Stimulated activated memory B cell treated with anti-CD40 and anti-IgM and Interleukin-4, amounts not matched to agents 10 μg/mL and 1 μg/mL and 100 μg/mL, for 72 hours (primary cell): Measurements from ENCODE around the gene MAST4.
A peak's percentile ranks its signal among the peaks of the same experiment; 100 is the strongest.

Experiments
- ATAC-seq: fragments of 150-1000 bp; cut with Tn5 transposase; 2 replicates; pipeline ENCODE4 v1.10.0; 2021
- H3K27ac Mint-ChIP-seq: one replicate; pipeline ENCODE4 v1.8.0; 2022; ENCODE audit warnings: mild to moderate bottlenecking, mixed read lengths
- H3K27me3 Mint-ChIP-seq: one replicate; pipeline ENCODE4 v1.8.0; 2022; ENCODE audit warnings: mixed read lengths
- H3K36me3 Mint-ChIP-seq: one replicate; pipeline ENCODE4 v1.8.0; 2022; ENCODE audit warnings: mixed read lengths
- H3K4me1 Mint-ChIP-seq: one replicate; pipeline ENCODE4 v1.8.0; 2022; ENCODE audit warnings: mixed read lengths
- H3K4me3 Mint-ChIP-seq: one replicate; pipeline ENCODE4 v1.8.0; 2022; ENCODE audit warnings: mild to moderate bottlenecking, moderate library complexity, mixed read lengths
- H3K9me3 Mint-ChIP-seq: one replicate; pipeline ENCODE4 v1.8.0; 2022; ENCODE audit warnings: mixed read lengths

MAST4 gene

DNA sequence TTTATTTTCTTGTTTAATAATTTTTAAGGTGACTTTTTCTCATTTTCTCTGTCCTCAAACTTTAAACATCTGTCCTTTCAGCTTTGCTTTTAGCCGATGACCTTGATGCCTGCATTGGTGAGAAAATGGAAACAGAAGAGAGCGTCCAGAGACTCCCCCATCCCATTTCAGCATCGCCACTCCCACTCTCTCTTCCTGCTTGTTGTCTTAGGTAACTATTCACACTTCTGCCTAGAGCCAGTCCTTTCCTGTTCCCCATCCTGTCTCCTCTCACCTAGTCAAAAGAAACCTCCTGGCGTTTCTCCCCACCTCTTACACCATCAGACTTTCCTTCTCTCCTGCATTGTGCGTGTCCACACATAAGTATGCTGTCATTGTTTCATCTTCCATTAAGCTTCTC, 124.6 kb downstream of the MAST4 start:
- no peak overlapping the region for H3K4me3 Mint-ChIP-seq
- peaks cover 8% of the 10 kb centered on the region for H3K36me3 Mint-ChIP-seq
- no peaks in the 10 kb centered on the region for H3K27me3 Mint-ChIP-seq
- peaks cover 14% of the 10 kb centered on the region for H3K4me1 Mint-ChIP-seq
- no peaks in the 10 kb centered on the region for H3K9me3 Mint-ChIP-seq
- H3K27ac Mint-ChIP-seq = no peak overlapping the region
- ATAC-seq = no peak

- Mint-ChIP-seq H3K27ac (no peak overlapping the region), H3K27me3 (no peaks in the 10 kb centered on the region), H3K9me3 (no peaks in the 10 kb centered on the region), H3K36me3 (peaks cover 8% of the 10 kb centered on the region), H3K4me3 (no peak overlapping the region), H3K4me1 (peaks cover 17% of the 10 kb centered on the region)
- ATAC-seq = no peak
These were observed 126.5 kb downstream of the MAST4 start for GRCh38 chr5:66722686-66723085.

DNA sequence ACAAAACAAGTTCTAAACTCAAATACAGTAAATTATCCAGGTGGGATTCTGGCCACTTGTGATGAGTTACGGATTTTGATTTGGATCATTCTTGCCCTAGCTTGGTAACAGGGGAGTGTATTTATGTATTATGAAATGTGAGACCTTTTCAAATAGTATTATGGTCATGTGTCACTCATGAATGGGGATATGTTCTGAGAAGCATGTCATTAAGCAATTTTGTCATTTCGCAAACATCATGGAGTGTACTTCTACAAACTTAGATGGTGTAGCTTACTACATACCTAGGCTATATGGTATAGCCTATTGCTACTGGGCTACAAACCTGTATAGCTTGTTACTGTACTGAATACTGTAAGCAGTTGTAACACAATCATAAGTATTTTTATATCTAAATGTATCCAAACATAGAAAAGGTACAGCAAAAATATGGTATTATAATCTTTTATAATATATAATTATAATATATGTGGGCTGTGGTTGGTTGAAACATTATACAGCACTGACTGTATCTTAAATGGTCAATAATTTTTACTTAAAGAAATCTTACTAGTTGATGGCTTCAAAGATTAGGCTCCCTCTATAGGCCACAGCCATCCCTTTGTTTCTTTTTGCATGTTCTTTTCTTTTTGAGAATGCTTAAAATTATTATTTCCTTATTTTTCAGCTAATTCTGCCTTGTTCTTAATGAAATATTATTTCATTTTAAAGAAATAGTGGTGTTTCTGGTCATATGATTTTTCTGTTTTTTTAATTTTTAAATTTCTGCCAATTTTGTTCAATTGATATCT, 128.4 kb downstream of the MAST4 start:
- Mint-ChIP-seq H3K27me3 (no peaks in the 10 kb centered on the region), H3K36me3 (peaks cover 8% of the 10 kb centered on the region), H3K27ac (no peak overlapping the region), H3K9me3 (no peaks in the 10 kb centered on the region), H3K4me3 (no peak overlapping the region), H3K4me1 (peaks cover 16% of the 10 kb centered on the region)
- no peak for ATAC-seq

- Mint-ChIP-seq H3K9me3 (no peaks in the 10 kb centered on the region), H3K27ac (no peak overlapping the region), H3K27me3 (no peaks in the 10 kb centered on the region), H3K4me1 (peaks cover 28% of the 10 kb centered on the region), H3K36me3 (no peaks in the 10 kb centered on the region), H3K4me3 (no peak overlapping the region)
- ATAC-seq = no peak
These were observed 131.4 kb downstream of the MAST4 start for GRCh38 chr5:66727630-66728029.

- no peaks in the 10 kb centered on the region for H3K9me3 Mint-ChIP-seq
- H3K4me3 Mint-ChIP-seq = no peak overlapping the region
- no peaks in the 10 kb centered on the region for H3K36me3 Mint-ChIP-seq
- H3K27ac Mint-ChIP-seq = no peak overlapping the region
- H3K4me1 Mint-ChIP-seq = peaks cover 28% of the 10 kb centered on the region
- H3K27me3 Mint-ChIP-seq = no peaks in the 10 kb centered on the region
- no peak for ATAC-seq
These were observed 131.9 kb downstream of the MAST4 start for GRCh38 chr5:66728049-66728448.

DNA sequence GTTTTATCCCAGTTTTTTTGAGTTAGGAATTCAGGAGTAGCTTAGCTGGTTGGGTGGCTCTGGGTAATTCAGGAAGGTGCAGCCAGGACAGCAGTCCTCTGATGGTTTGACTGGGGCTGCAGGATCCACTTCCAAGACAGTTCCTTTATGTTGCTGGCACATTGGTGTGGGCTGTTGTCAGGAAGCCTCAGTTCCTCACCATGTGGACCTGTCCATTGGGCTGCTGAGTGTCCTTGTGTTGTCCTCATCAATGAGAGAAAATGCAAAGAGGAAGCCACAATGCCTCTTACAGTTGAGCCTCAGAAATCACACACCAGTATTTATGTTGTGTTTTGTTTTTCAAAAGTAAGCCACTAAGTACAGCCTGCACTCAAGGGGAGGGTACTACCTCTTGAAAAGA, 140.9 kb downstream of the MAST4 start:
- peaks cover 4% of the 10 kb centered on the region for H3K4me1 Mint-ChIP-seq
- no peak overlapping the region for H3K27ac Mint-ChIP-seq
- H3K9me3 Mint-ChIP-seq = no peaks in the 10 kb centered on the region
- no peak overlapping the region for H3K4me3 Mint-ChIP-seq
- no peak for ATAC-seq
- peaks cover 6% of the 10 kb centered on the region for H3K36me3 Mint-ChIP-seq
- H3K27me3 Mint-ChIP-seq = no peaks in the 10 kb centered on the region

GRCh38 chr5:66738136-66738535, 141.9 kb downstream of the MAST4 start:
- no peaks in the 10 kb centered on the region for H3K27me3 Mint-ChIP-seq

GRCh38 chr5:66739021-66739420, 142.8 kb downstream of the MAST4 start:
- Mint-ChIP-seq H3K4me3 (no peak overlapping the region), H3K4me1 (peaks cover 17% of the 10 kb centered on the region), H3K27me3 (no peaks in the 10 kb centered on the region), H3K36me3 (peaks cover 18% of the 10 kb centered on the region), H3K9me3 (no peaks in the 10 kb centered on the region), H3K27ac (no peak overlapping the region)
- no peak for ATAC-seq

More at GRCh38 chr5:66738136-66738535, 141.9 kb downstream of the MAST4 start:
- Mint-ChIP-seq H3K4me3 (no peak overlapping the region), H3K36me3 (peaks cover 14% of the 10 kb centered on the region), H3K9me3 (no peaks in the 10 kb centered on the region), H3K27ac (no peak overlapping the region), H3K4me1 (peaks cover 8% of the 10 kb centered on the region)
- no peak for ATAC-seq

GRCh38 chr5:66739951-66740350, 143.8 kb downstream of the MAST4 start:
- peaks cover 20% of the 10 kb centered on the region for H3K4me1 Mint-ChIP-seq
- no peak overlapping the region for H3K4me3 Mint-ChIP-seq
- no peaks in the 10 kb centered on the region for H3K27me3 Mint-ChIP-seq
- no peak for ATAC-seq
- H3K9me3 Mint-ChIP-seq = no peaks in the 10 kb centered on the region
- H3K36me3 Mint-ChIP-seq = peaks cover 23% of the 10 kb centered on the region
- no peak overlapping the region for H3K27ac Mint-ChIP-seq

DNA sequence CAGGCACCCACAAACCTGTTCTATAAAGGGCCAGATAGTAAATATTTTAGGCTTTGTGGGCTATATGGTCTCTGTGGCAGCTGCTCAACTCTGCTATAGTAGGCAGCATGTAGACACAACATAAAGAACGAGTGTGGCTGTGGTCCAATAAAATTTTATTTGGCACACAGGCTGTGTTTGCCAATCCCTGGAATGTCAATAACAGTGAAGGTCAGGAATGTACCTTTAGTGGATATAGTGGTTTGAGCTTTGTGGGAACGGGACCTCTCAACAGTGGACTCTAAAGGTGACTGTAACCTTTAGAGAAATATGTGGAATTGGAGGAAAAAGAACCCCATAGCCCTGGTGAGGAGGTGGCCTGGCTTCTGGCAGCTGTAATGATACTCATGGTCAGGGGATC, 145.2 kb downstream of the MAST4 start:
- Mint-ChIP-seq H3K36me3 (peaks cover 32% of the 10 kb centered on the region), H3K4me3 (no peak overlapping the region), H3K9me3 (no peaks in the 10 kb centered on the region), H3K27ac (no peak overlapping the region), H3K4me1 (peaks cover 20% of the 10 kb centered on the region), H3K27me3 (no peaks in the 10 kb centered on the region)
- no peak for ATAC-seq

DNA sequence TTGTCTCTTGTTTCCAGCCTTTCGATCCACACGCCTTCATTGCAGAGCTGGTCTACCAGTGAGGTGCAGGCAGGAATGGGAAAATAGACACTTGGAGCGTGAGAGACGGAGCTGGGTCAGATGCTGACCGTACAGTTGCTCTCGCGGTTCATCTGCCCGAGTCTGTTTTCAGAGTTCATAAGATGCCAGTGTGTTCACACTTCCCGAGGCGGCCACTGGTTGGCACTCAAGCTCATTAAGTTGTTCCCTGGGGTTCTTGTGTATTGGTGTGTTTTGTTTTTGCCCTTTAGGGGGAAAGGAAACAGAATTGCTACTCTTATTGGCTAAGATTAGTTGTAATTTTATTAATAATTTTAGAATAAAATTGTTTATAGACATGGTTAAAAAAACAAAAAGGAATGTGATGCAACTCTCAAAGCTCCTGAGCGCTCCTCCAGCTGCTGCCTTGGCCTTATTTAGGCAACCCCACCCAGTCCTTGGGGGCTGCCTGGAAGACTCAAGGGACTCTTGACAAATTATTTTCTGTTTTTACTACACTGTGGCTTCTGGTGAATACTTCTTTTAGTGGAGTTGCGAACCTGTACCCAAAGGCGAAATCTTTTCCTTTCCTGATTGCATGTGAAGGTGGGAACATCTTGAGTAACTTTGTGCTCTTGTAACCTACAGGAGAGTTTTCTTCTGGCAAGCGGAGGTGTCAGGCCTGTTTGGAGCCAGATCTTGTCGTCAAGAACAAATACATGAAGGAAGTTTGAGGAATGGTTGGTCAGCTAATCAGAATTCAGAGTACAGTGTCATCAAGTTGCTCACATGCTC, 146.1 kb downstream of the MAST4 start:
- Mint-ChIP-seq H3K36me3 (peaks cover 30% of the 10 kb centered on the region), H3K4me3 (no peak overlapping the region), H3K27ac (no peak overlapping the region), H3K4me1 (peaks cover 20% of the 10 kb centered on the region), H3K27me3 (no peaks in the 10 kb centered on the region), H3K9me3 (no peaks in the 10 kb centered on the region)
- no peak for ATAC-seq

DNA sequence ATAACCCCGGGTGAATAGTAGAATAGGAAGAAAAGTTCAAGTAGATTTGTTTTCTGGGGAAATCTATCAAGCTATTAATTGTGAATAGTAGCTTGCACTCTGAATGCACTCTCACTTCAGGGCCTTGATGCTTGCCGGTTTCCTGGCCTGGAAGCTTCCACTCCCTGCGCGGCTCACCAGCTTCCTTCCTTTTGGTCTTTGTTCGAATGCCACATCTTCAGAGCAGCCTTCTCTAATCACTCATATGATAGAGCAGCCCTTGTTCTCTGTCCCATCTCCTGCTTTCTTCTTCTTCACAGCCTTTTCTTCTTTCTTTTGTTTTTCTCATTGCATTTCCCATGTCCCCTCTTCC, 146.7 kb downstream of the MAST4 start:
- Mint-ChIP-seq H3K36me3 (peaks cover 26% of the 10 kb centered on the region), H3K27ac (no peak overlapping the region), H3K4me1 (peaks cover 20% of the 10 kb centered on the region), H3K27me3 (no peaks in the 10 kb centered on the region), H3K9me3 (no peaks in the 10 kb centered on the region), H3K4me3 (no peak overlapping the region)
- no peak for ATAC-seq

- ATAC-seq = no peak
- no peak overlapping the region for H3K27ac Mint-ChIP-seq
- H3K9me3 Mint-ChIP-seq = no peaks in the 10 kb centered on the region
- H3K4me1 Mint-ChIP-seq = peaks cover 20% of the 10 kb centered on the region
- H3K36me3 Mint-ChIP-seq = peaks cover 26% of the 10 kb centered on the region
- no peak overlapping the region for H3K4me3 Mint-ChIP-seq
- H3K27me3 Mint-ChIP-seq = peaks cover under 1% of the 10 kb centered on the region
These were observed 147.2 kb downstream of the MAST4 start for GRCh38 chr5:66743344-66743743.

GRCh38 chr5:66744040-66744439, 147.8 kb downstream of the MAST4 start:
- Mint-ChIP-seq H3K4me3 (peak overlapping the region; percentile 22), H3K9me3 (no peaks in the 10 kb centered on the region), H3K36me3 (peaks cover 26% of the 10 kb centered on the region), H3K27ac (peak overlapping the region; percentile 42), H3K4me1 (peaks cover 20% of the 10 kb centered on the region), H3K27me3 (peaks cover 5% of the 10 kb centered on the region)
- ATAC-seq = no peak

- no peaks in the 10 kb centered on the region for H3K9me3 Mint-ChIP-seq
- H3K4me1 Mint-ChIP-seq = peaks cover 20% of the 10 kb centered on the region
- H3K27ac Mint-ChIP-seq = no peak overlapping the region
These were observed 149.1 kb downstream of the MAST4 start for GRCh38 chr5:66745297-66745696.

DNA sequence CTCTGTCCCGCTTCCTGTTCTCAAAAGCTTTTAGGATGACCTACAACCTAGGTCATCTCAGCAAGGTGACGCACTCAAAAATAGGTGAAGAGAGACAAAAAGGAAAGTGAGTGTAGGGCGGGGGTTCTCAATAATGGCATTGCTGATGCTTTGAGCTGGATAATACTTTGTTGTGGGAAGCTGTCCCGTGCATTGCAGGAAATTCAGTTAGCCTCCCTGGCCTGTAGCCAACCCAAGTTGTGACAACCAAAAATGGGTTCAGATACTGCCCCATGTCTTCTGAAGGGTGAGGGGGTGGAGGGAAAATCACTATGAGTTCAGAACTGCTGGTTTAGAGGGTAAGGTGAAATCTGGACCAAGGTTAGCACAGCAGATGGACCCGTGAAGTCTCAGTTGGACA, 151.4 kb downstream of the MAST4 start:
- no peak overlapping the region for H3K27ac Mint-ChIP-seq
- H3K4me1 Mint-ChIP-seq = peaks cover 17% of the 10 kb centered on the region
- no peaks in the 10 kb centered on the region for H3K9me3 Mint-ChIP-seq
- H3K36me3 Mint-ChIP-seq = peaks cover 32% of the 10 kb centered on the region
- no peak overlapping the region for H3K4me3 Mint-ChIP-seq
- H3K27me3 Mint-ChIP-seq = peaks cover 5% of the 10 kb centered on the region
- ATAC-seq = no peak

More at GRCh38 chr5:66745297-66745696, 149.1 kb downstream of the MAST4 start:
- H3K36me3 Mint-ChIP-seq = peaks cover 34% of the 10 kb centered on the region
- peaks cover 5% of the 10 kb centered on the region for H3K27me3 Mint-ChIP-seq
- ATAC-seq = no peak
- H3K4me3 Mint-ChIP-seq = no peak overlapping the region
